HS-27A (cell line): ENCODE measurements around the gene FAM219A.
A peak's percentile ranks its signal among the peaks of the same experiment; 100 is the strongest.
"Not testable (repeated sequence)": the region's sequence is repeated elsewhere in the genome, so short reads cannot be mapped to it uniquely, and the experiment has no call there.

Experiments used
- DNase-seq: peaks from one replicate; pipeline ENCODE4 v3.0.0-alpha.2; 2012; ENCODE audit warnings: low read depth, missing footprints

Gene FAM219A

DNA sequence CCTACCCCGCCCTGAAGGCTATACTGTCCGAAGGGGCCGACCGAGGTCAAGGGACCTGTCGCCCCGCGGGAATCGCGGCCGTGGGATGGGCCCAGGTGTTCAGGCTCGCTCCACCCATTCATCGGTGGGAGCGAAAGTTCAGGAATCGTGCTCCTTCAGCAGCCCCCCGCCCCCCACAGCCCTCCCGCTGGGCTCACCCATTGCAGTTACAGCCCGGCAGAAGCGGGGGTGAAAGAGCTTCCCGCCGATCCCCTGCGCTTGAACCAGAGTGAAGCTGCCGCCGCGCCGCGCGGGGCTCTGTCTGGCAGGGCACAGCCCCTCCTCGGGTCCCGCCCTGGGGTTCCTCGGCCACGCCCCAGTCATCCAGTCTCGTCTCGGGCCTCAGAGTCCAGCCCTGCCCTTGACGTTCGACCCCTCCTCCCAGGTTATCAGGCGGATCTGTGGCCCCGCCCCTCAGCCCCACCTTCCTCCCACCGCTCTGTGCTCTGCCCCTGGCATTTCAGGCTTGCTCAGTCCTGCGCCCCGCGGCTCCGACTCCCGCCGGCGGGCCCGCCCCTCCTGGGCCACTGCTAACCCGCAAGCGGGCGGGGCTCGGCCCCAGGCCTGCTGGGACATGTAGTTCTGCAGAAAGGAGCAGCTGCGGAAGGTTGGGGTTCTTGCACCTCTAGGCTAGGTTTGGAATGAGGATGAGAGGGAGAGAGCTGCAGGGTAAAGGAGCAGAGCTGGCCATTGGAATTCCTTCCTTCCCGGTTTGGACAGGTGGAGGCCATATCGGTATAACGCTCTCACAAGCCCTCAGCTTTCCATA, 81.6 kb downstream of the FAM219A start, which contains the start of gene MYORG:
MYORG (minus strand) TSS at position 303 of the 808 bp plus-strand sequence. CDS start 3,955 bp downstream, outside the sequence.
- peak; percentile 94 for DNase-seq

- DNase-seq: no peak
Observed at GRCh38 chr9:34375901-34376595, 82.3 kb downstream of the FAM219A start.

GRCh38 chr9:34374905-34375552, 83.3 kb downstream of the FAM219A start:
- no peak for DNase-seq

DNA sequence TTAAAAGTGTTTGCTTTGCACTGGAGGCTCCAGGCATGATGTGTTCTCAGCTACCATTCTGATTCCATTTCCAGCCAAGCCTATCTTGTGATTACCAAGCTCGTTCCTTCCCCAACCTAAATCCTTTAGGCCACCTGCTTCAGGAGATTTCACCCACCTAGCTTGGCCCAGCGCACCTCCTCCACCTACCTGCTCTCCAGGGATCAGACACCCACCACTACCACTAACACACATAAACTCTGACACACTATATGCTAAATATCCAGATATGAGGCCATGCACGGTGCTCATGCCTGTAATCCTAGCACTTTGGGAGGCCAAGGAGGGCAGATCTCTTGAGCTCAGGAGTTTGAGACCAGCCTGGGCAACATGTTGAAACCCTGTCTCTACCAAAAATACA, 84.0 kb downstream of the FAM219A start:
- DNase-seq: no peak

DNA sequence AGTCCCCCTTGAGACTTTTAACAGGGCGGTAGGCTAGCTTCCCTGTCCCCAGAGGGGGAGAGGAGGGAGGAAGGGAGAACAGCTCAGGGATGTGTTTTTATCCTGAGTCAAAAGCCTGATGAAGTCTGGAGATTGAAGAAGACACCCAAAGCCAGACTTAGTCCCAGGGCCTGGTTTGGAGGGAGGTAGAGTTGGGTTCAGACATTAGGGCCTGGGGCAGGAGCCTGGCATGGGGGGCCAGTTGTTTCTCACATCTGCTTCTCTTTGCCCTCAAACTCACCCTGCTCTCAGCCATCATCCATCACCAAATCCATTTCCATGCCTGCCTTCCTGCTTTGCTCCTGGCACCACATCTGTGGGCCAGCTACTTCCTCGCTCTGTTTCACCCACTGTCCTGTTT, 84.6 kb downstream of the FAM219A start:
- no peak for DNase-seq

DNA sequence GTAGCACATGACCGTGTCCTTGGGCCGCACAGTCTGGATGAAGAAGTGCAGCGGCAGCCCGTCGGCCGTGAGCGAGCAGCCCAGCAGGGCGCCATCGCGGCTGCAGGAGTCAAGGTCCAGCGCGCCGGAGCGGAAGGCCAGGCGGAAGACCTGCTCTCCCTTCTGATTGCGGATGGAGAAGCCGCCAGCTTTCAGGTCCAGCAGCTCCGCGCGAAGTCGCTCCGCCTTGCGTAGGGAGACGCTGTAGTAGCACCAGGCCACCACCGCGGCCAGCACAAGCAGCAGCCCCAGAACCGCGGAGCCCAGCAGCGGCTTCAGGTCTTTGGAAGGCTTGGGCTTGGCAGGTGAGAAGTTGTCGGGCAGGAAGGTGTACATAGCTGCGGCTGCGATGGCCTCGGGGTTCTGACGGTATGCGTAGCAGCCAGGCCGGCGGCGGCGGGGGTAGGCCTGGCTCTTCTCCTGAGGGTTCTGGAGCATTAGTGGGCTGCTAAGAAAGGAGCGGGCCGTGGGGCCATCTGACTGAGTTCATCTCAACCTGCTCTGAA, 85.8 kb downstream of the FAM219A start:
- DNase-seq: no peak

DNA sequence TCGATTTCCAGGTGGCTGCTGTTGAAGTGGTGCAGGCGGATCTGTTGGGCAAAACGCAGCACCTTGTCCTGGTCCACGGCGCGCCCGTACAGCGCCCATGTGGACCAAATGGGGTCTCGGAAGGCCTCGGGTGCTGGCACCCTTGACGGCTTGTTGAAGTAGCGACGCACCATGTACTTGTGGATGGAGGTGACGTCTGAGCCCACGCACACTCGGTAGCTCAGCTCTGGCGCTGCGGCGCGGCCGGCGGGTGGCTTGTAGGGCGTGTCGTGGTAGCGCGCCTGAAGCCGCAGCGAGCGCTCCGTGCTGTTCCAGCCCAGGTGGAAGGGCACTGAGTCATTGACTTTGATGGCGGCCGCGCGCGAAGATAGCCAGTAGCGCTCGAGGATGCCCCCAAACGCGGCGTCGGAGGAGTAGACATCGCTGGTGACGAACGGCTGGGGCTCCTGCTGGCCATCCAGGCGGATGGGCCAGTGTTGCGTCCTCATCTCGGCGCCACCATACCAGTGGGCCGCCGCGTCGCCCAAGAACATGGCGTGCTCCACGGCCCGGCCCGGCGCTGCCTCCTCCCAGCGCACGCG, 86.4 kb downstream of the FAM219A start:
- DNase-seq: no peak

DNA sequence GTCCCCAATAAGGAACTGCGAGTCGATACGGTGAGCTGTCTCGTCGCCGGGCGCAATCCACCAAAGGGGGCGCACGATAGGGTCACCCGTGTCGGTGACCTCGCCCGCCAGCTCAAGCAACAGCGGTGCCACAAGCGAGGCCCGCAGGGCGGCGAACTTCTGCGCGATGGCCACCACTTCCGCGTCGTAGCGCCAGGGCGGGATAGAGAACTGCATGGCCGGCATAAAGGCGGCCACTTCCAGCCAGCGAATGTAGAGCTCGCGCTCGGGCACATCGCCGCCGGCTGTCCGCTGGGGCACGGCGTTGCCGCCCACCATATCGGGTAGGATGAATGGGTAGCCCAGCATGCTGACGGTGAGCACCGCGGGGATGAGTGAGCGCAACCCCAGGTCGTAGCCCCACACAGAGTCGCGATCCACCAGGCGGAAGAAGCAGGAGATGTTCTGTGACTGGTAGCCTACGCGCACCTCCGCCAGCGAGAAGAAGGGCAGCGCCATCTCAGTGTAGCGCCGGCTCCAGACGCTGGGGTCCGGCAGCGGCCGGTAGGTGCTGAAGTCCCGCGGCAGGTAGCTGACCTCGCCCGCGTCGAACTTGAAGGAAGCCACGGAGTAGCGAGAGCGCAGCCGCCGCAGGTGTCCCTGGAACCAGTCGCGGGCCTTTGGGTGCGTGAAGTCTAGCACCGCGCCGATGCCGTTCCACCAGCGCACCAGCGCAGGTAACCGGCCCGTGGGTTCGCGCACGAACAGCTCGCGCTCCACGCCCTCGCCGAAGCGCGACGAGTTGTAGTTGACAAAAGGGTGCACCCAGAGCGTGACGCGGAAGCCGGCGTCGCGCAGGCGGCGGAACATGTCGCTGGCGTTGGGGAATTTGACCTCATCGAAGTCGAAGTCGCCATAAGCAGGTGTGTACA, 87.1 kb downstream of the FAM219A start:
- no peak for DNase-seq

DNA sequence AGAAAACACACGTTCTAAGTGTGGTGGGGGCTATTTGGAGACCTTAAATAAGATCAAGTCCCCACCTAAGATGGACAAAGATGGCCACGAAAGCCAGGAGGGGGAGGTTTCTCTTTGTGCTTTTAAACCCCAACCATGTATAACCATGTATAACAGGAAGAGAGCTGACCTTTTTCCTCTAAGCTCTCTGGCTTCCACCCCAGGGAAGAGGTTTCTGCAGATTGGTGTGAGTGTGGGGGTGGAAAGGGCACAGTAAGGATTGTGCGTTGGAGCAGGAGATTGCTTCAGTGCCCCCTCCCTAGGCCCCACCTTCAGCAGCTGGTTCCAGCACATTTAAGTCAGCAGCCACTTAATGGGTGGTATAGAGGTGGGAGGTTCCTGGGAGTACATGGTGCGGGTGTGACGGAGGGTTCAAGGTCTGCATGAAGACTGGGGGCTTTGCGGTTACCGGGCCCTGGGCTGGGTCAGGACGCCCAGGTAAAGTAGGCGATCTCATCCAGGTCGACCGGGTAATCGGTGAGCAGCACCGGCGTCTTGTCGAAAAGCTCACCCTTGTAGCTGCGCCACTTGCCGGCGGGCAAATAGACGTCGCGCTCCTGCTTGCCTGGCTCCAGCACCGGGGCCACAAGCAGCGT, 87.9 kb downstream of the FAM219A start:
- no peak for DNase-seq

GRCh38 chr9:34369636-34370035, 88.7 kb downstream of the FAM219A start:
- DNase-seq: no peak

- DNase-seq: not testable (repeated sequence)
Observed at GRCh38 chr9:34368796-34369195, 89.6 kb downstream of the FAM219A start.

DNA sequence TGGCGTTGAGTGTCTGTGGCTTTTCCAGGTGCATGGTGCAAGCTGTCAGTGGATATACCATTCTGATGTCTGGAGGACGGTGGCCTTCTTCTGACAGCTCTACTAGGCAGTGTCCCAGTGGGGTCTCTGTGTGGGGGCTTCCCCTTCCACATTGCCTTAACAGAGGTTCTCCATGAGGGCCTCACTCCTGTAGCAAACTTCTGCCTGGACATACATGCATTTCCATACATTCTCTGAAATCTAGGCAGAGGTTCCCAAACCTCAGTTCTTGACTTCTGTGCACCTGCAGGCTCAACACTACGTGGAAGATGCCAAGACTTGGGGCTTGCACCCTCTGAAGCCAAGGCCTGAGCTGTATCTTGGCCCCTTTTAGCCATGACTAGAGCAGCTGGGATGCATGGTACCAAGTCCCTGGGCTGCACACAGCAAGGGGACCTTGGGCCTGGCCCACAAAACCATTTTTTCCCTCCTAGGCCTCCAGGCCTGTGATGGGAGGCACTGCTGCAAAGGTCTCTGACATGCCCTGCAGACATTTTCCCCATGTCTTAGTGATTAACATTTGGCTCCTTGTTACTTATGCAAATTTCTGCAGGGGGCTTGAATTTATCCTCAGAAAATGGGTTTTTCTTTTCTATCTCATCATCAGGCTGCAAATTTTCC, 90.5 kb downstream of the FAM219A start:
- not testable (repeated sequence) for DNase-seq

- no peak for DNase-seq
Observed at GRCh38 chr9:34366365-34366764, 92.0 kb downstream of the FAM219A start.

- DNase-seq: no peak
Observed at GRCh38 chr9:34365282-34365681, 93.1 kb downstream of the FAM219A start.

DNA sequence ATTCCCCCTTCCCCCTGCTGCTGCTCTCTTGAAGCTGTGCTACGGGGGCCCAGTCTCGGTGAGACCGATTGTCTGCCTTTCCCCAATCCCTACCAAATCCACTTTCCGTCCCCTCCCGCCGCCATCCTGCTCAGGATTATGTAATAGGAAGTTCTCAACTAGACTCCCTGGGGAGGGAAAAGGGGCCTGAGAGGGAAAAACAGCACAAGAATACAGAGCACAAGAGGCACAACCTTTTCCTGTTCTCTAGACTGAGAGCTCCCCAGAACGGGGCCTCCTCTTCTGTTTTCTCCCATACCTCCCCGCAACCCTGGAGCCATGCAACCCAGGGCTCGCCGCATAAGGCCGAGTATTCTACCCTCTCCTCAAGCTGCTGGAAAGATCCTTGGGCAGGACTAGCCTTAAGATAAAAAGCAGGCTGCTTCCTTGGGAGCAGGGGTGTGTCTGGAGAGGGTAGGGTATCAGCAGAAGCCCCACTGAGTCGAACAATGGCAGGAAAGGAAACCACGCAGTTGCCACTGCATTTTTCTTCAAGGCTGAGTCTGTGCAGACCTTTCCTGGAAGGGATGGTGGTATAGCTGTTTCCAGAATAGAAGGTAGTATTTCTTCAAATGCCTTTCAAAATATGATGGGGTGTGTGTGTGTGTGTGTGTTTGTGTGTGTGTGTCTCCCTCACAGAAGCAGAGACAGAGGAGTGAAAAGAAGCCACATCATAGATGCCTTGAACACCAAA, 94.6 kb downstream of the FAM219A start:
- no peak for DNase-seq

- DNase-seq: no peak
Observed at GRCh38 chr9:34362614-34363214, 95.7 kb downstream of the FAM219A start.

GRCh38 chr9:34352957-34353356, 105.4 kb downstream of the FAM219A start:
- DNase-seq: not testable (repeated sequence)

- DNase-seq: not testable (repeated sequence)
Observed at GRCh38 chr9:34352122-34352652, 106.2 kb downstream of the FAM219A start.

DNA sequence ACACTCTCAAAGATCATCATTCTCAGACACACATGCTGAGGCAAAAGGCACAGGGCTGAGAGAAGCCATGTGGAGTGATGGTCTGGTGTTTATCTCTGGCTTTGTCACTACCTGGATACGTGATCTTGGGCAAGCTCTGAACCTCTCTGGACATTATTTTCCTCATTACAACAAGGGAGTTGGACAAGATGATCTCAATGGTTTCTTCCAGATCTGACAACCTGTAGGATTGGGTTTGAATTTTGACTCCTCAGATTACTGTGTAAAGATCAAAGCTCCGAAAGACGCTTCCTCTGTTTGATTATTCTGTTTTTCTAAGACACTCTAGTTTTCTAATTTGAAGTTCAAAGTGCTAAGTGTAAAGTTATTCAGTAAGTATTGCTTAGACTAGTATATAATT, 109.0 kb downstream of the FAM219A start:
- DNase-seq: no peak
